Femur (tissue), 1 donor: Measurements from ENCODE around the gene NCK1.
"Not testable (repeated sequence)": the region's sequence is repeated elsewhere in the genome, so short reads cannot be mapped to it uniquely, and the experiment has no call there.

Experiments used
- DNase-seq: peaks from one replicate; pipeline ENCODE4 v3.0.0-alpha.2; 2017

NCK1 gene

GRCh38 chr3:136869282-136869681 lies 7.3 kb downstream of the NCK1 start:
- no peak for DNase-seq

GRCh38 chr3:136872258-136872657 lies 10.2 kb downstream of the NCK1 start:
- not testable (repeated sequence) for DNase-seq

GRCh38 chr3:136879510-136879909 lies 17.5 kb downstream of the NCK1 start:
- DNase-seq: not testable (repeated sequence)

- no peak for DNase-seq
Measured at GRCh38 chr3:136882571-136882970, 20.6 kb downstream of the NCK1 start.

GRCh38 chr3:136883967-136884720 lies 22.1 kb downstream of the NCK1 start:
- no peak for DNase-seq

GRCh38 chr3:136885357-136886213 lies 23.6 kb downstream of the NCK1 start:
- DNase-seq: no peak

GRCh38 chr3:136889947-136890346 lies 27.9 kb downstream of the NCK1 start:
- DNase-seq: no peak

- DNase-seq: no peak
Measured at GRCh38 chr3:136891934-136892855, 30.2 kb downstream of the NCK1 start.

- no peak for DNase-seq
Measured at GRCh38 chr3:136893848-136894443, 31.9 kb downstream of the NCK1 start.

- DNase-seq: not testable (repeated sequence)
Measured at GRCh38 chr3:136897171-136897570, 35.2 kb downstream of the NCK1 start.

GRCh38 chr3:136898549-136898948 lies 36.5 kb downstream of the NCK1 start:
- DNase-seq: no peak

GRCh38 chr3:136898954-136899353 lies 36.9 kb downstream of the NCK1 start:
- no peak for DNase-seq

- no peak for DNase-seq
Measured at GRCh38 chr3:136899622-136900158, 37.7 kb downstream of the NCK1 start.

- not testable (repeated sequence) for DNase-seq
Measured at GRCh38 chr3:136900694-136901093, 38.7 kb downstream of the NCK1 start.

- DNase-seq: no peak
Measured at GRCh38 chr3:136901391-136901790, 39.4 kb downstream of the NCK1 start.

GRCh38 chr3:136902530-136902929 lies 40.5 kb downstream of the NCK1 start:
- DNase-seq: not testable (repeated sequence)

- no peak for DNase-seq
Measured at GRCh38 chr3:136903899-136904298, 41.9 kb downstream of the NCK1 start.

- DNase-seq: no peak
Measured at GRCh38 chr3:136904746-136905145, 42.7 kb downstream of the NCK1 start.

GRCh38 chr3:136905549-136905948 lies 43.5 kb downstream of the NCK1 start:
- no peak for DNase-seq

GRCh38 chr3:136906725-136907124 lies 44.7 kb downstream of the NCK1 start:
- DNase-seq: no peak

- no peak for DNase-seq
Measured at GRCh38 chr3:136908297-136908696, 46.3 kb downstream of the NCK1 start.

- no peak for DNase-seq
Measured at GRCh38 chr3:136909187-136909586, 47.2 kb downstream of the NCK1 start.
